ENCODE measurements around the gene NARS2.

- TF ChIP-seq CTCF (IDR thresholded peaks at IDR 0.05; ENCODE audit: insufficient read depth, low read length, poor library complexity, severe bottlenecking), result no peak
- TF ChIP-seq EZH2phosphoT487 (conservative IDR thresholded peaks at IDR 0.05; ENCODE audit: low read length), result no peak
Observed at GRCh38 chr11:78613378-78613813, 38.7 kb upstream of the NARS2 start.

Data from SU-DHL-6 (cell line).